IMR-90 (cell line): ENCODE measurements around the gene PHF21B.

Experiments used
- CEBPB ChIP-seq: IDR thresholded peaks from 2 replicates; pipeline ENCODE4 v1.6.1; 2012; ENCODE audit warnings: low read depth, low read length, improper control_type of control experiment
- CTCF ChIP-seq: conservative IDR thresholded peaks from 2 replicates; pipeline ENCODE4 v1.5.1; 2012; ENCODE audit warnings: mild to moderate bottlenecking, low read depth, low read length, improper control_type of control experiment
- FOS ChIP-seq: fragments of 150-350 bp; IDR thresholded peaks from 2 replicates; pipeline ENCODE4 v1.6.1; 2016; ENCODE audit warnings: low read depth, low read length
- POLR2A ChIP-seq: IDR thresholded peaks from 2 replicates; pipeline ENCODE4 v1.6.1; 2012; ENCODE audit warnings: mild to moderate bottlenecking, low read depth, low read length
- RCOR1 ChIP-seq: IDR thresholded peaks from 2 replicates; pipeline ENCODE4 v1.6.1; 2012; ENCODE audit warnings: mild to moderate bottlenecking, low read length, improper control_type of control experiment; ENCODE audit not compliant: insufficient replicate concordance
- USF2 ChIP-seq: fragments of 150-350 bp; IDR thresholded peaks from 2 replicates; pipeline ENCODE4 v1.6.1; 2017; ENCODE audit warnings: mild to moderate bottlenecking, antibody characterized with exemption, low read length, low read depth

GRCh38 chr22:44991218-44991617 lies 18.6 kb downstream of the PHF21B start:
- TF ChIP-seq CTCF (no peak), POLR2A (no peak), RCOR1 (no peak), USF2 (no peak), FOS (no peak), CEBPB (no peak)
